ENCODE results near the gene ART4.

- TF ChIP-seq, protein P1, sequence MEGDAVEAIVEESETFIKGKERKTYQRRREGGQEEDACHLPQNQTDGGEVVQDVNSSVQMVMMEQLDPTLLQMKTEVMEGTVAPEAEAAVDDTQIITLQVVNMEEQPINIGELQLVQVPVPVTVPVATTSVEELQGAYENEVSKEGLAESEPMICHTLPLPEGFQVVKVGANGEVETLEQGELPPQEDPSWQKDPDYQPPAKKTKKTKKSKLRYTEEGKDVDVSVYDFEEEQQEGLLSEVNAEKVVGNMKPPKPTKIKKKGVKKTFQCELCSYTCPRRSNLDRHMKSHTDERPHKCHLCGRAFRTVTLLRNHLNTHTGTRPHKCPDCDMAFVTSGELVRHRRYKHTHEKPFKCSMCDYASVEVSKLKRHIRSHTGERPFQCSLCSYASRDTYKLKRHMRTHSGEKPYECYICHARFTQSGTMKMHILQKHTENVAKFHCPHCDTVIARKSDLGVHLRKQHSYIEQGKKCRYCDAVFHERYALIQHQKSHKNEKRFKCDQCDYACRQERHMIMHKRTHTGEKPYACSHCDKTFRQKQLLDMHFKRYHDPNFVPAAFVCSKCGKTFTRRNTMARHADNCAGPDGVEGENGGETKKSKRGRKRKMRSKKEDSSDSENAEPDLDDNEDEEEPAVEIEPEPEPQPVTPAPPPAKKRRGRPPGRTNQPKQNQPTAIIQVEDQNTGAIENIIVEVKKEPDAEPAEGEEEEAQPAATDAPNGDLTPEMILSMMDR (conservative IDR thresholded peaks at IDR 0.05 in 1 of 2, IDR thresholded peaks at IDR 0.05 in 1 of 2; ENCODE audit: extremely low read depth in 1 of 2, insufficient read depth in 1 of 2, low read depth in 1 of 2, low read length in 2 of 2): no peak
- TF ChIP-seq EZH2 (IDR thresholded peaks at IDR 0.05; ENCODE audit: borderline replicate concordance, low read length): no peak
These were observed 7.8 kb upstream of the ART4 start for GRCh38 chr12:14850929-14851663.

Measured in mammary epithelial cell (primary cell).